ENCODE measurements around the gene STARD8. TPM values are rescaled to one million over a fixed set of nuclear protein-coding genes. Genes with fewer than 3 reads are reported as not detected.

STARD8 gene
- total and polyA plus RNA-seq, 2 donors (not counting 3 experiments of a cell fraction or from before 2014, with no cell fraction given) = 6.8 to 14.8 TPM

DNA sequence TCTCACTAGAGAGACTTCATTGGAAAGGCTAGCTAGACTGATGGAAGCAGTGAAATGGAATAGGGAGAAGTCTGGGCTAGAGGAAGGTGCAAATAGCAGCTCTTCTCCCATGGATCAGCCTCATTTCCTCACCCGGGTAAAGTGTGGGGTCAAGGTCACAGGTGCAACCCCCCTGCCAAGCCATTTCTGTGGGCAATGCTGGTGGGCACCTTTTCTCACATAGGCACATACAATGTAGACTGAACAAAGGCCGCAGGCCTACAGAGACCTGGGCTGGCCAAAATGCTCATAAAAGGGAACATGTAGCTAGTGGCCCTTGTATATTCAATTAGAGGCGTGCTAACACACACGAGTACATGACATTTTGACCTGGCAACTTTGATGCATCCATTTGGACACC is 109.9 kb downstream of the STARD8 start:
- no peaks in the 10 kb centered on the region for H3K4me1 ChIP-seq (ENCODE audit: control insufficient read depth, extremely low read depth, insufficient read depth, low read length)
- ChIA-PET CTCF (no interaction called here), POLR2A (no interaction called here)
- BruUV-seq (replicated peaks) = no TSS peak
- dilution Hi-C loops (cut with MboI; ENCODE audit: extremely low pct_ligation_motif_present, low sequenced_read_pairs) = no loop called here
- H3K4me2 ChIP-seq (ENCODE audit: insufficient read depth, low read length) = no peak overlapping the region
- H2AFZ ChIP-seq (ENCODE audit: low read depth, low read length) = no peak overlapping the region
- H3K9me1 ChIP-seq (replicated peaks; ENCODE audit: control insufficient read depth, extremely low read depth, insufficient read depth, low read length) = no peaks in the 10 kb centered on the region
- H3K9ac ChIP-seq (replicated peaks; ENCODE audit: extremely low read depth, insufficient read depth, low read length) = no peak overlapping the region
- H4K20me1 ChIP-seq (replicated peaks; ENCODE audit: control insufficient read depth, extremely low read depth, insufficient read depth, low read length) = no peaks in the 10 kb centered on the region
- no peaks in the 10 kb centered on the region for H3K36me3 ChIP-seq (ENCODE audit: control insufficient read depth in 2 of 2, extremely low read depth in 1 of 2, insufficient read depth in 2 of 2, low read length in 2 of 2)
- no peaks in the 10 kb centered on the region for H3K79me2 ChIP-seq (ENCODE audit: control insufficient read depth, insufficient read depth, low read length)
- H3K27ac ChIP-seq (ENCODE audit: insufficient read depth, low read depth, low read length) = no peak overlapping the region
- TF ChIP-seq POLR2AphosphoS5 (IDR thresholded peaks at IDR 0.05; ENCODE audit: insufficient read depth, low read depth, low read length) (no peak), POLR2A (IDR thresholded peaks at IDR 0.05; ENCODE audit: low read depth, low read length) (no peak), FOS (IDR thresholded peaks at IDR 0.05; ENCODE audit: borderline replicate concordance, insufficient read depth, low read length) (no peak), MYC (IDR thresholded peaks at IDR 0.05; ENCODE audit: low read depth, low read length) (no peak), JUN (IDR thresholded peaks at IDR 0.05; ENCODE audit: borderline replicate concordance, insufficient read depth, insufficient read length, low read depth) (no peak), EZH2 (IDR thresholded peaks at IDR 0.05; ENCODE audit: borderline replicate concordance, low read depth, low read length, severe bottlenecking) (no peak), GATA2 (IDR thresholded peaks at IDR 0.05; ENCODE audit: insufficient read depth, insufficient read length, low read depth, low read length) (no peak)
- TF ChIP-seq, protein P1, sequence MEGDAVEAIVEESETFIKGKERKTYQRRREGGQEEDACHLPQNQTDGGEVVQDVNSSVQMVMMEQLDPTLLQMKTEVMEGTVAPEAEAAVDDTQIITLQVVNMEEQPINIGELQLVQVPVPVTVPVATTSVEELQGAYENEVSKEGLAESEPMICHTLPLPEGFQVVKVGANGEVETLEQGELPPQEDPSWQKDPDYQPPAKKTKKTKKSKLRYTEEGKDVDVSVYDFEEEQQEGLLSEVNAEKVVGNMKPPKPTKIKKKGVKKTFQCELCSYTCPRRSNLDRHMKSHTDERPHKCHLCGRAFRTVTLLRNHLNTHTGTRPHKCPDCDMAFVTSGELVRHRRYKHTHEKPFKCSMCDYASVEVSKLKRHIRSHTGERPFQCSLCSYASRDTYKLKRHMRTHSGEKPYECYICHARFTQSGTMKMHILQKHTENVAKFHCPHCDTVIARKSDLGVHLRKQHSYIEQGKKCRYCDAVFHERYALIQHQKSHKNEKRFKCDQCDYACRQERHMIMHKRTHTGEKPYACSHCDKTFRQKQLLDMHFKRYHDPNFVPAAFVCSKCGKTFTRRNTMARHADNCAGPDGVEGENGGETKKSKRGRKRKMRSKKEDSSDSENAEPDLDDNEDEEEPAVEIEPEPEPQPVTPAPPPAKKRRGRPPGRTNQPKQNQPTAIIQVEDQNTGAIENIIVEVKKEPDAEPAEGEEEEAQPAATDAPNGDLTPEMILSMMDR (IDR thresholded peaks at IDR 0.05; ENCODE audit: extremely low read depth in 1 of 2, insufficient read depth in 1 of 2, low read depth in 1 of 2, low read length in 2 of 2) = no peak
- TF ChIP-seq, protein P2, sequence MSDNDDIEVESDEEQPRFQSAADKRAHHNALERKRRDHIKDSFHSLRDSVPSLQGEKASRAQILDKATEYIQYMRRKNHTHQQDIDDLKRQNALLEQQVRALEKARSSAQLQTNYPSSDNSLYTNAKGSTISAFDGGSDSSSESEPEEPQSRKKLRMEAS (IDR thresholded peaks at IDR 0.05; ENCODE audit: insufficient read depth, insufficient read length) = no peak
- FAIRE-seq = no peak
- intact Hi-C loops (cut with micrococcal nuclease) = no loop called here
- no peak overlapping the region for H3K4me3 ChIP-seq (replicated peaks in 1 of 3; ENCODE audit: insufficient read depth in 1 of 3, low read depth in 1 of 3, low read length in 3 of 3)
- DNase-seq (ENCODE audit: low read depth, low spot score) = no peak
- no peaks in the 10 kb centered on the region for H3K27me3 ChIP-seq (ENCODE audit: control insufficient read depth in 2 of 2, insufficient read depth in 2 of 2, low read length in 2 of 2)
- no peaks in the 10 kb centered on the region for H3K9me3 ChIP-seq (replicated peaks; ENCODE audit: control insufficient read depth, insufficient read depth, low read length)
